NT2/D1 (cell line): ENCODE data around the gene ACTR2.
"Not testable (repeated sequence)": the region's sequence is repeated elsewhere in the genome, so short reads cannot be mapped to it uniquely, and the experiment has no call there.

Source experiments
- DNase-seq: peaks from one replicate; pipeline ENCODE4 v3.0.0-alpha.2; 2011; ENCODE audit warnings: low read depth, low spot score
- H3K27me3 ChIP-seq: 2 replicates; pipeline ENCODE4 v1.6.0; 2011; ENCODE audit warnings: mild to moderate bottlenecking; ENCODE audit not compliant: insufficient read length, insufficient read depth
- H3K36me3 ChIP-seq: 2 replicates; pipeline ENCODE4 v1.6.1; 2011; ENCODE audit warnings: mild to moderate bottlenecking, low read length, mixed read lengths; ENCODE audit not compliant: insufficient read depth, insufficient read length
- H3K4me1 ChIP-seq: 2 replicates; pipeline ENCODE4 v1.5.1; 2011; ENCODE audit not compliant: insufficient read depth, insufficient read length
- H3K4me3 ChIP-seq: 2 replicates; pipeline ENCODE4 v1.5.1; 2011; ENCODE audit warnings: low read depth; ENCODE audit not compliant: insufficient read length
- H3K9ac ChIP-seq: 2 replicates; pipeline ENCODE4 v1.6.0; 2011; ENCODE audit warnings: low read depth; ENCODE audit not compliant: insufficient read length
- H3K9me3 ChIP-seq: 2 replicates; pipeline ENCODE4 v1.5.1; 2011; ENCODE audit warnings: mild to moderate bottlenecking, low read length; ENCODE audit not compliant: insufficient read depth
- SUZ12 ChIP-seq: IDR thresholded peaks from 2 replicates; pipeline ENCODE4 v1.6.1; 2011; ENCODE audit not compliant: insufficient read length, insufficient read depth; ENCODE audit errors: extremely low read depth
- YY1 ChIP-seq: IDR thresholded peaks from 2 replicates; pipeline ENCODE4 v1.6.1; 2011; ENCODE audit not compliant: insufficient read length, insufficient read depth
- ZNF274 ChIP-seq: IDR thresholded peaks from 2 replicates; pipeline ENCODE4 v1.6.1; 2011; ENCODE audit warnings: mild to moderate bottlenecking, low read depth, low read length

The ACTR2 gene

GRCh38 chr2:65227456-65228262 lies at the start of gene ACTR2:
Gene ACTR2 (plus strand): TSS chr2:65227831. CDS start chr2:65227910, 79 bp downstream.
- peak within 1 kb of the TSS; percentile 94 for H3K4me3 ChIP-seq
- H3K4me1 ChIP-seq = no peaks in the 10 kb centered on the region
- peak within 1 kb of the TSS; percentile 93 for H3K9ac ChIP-seq
- DNase-seq = peak; percentile 94
- no peaks in the 10 kb centered on the region for H3K9me3 ChIP-seq
- H3K27me3 ChIP-seq = no peaks in the 10 kb centered on the region
- H3K36me3 ChIP-seq = peaks cover 18% of the 10 kb centered on the region
- peak; percentile 64 for TF ChIP-seq YY1
- no peak for TF ChIP-seq ZNF274

GRCh38 chr2:65182570-65182969 lies 45.1 kb upstream of the ACTR2 start:
- H3K4me1 ChIP-seq = peaks cover 6% of the 10 kb centered on the region
- no peak for DNase-seq
- TF ChIP-seq YY1 = no peak
- no peak for TF ChIP-seq ZNF274
- no peak for TF ChIP-seq SUZ12

GRCh38 chr2:65183406-65183805 lies 44.2 kb upstream of the ACTR2 start:
- H3K9me3 ChIP-seq, H3K4me1 ChIP-seq, H3K4me3 ChIP-seq, H3K36me3 ChIP-seq, DNase-seq, H3K9ac ChIP-seq, H3K27me3 ChIP-seq: not testable (repeated sequence)

More at GRCh38 chr2:65182570-65182969, 45.1 kb upstream of the ACTR2 start:
- Histone ChIP-seq H3K36me3 (no peaks in the 10 kb centered on the region), H3K4me3 (no peak overlapping the region), H3K27me3 (no peaks in the 10 kb centered on the region), H3K9me3 (no peaks in the 10 kb centered on the region), H3K9ac (no peak overlapping the region)

GRCh38 chr2:65185012-65185411 lies 42.6 kb upstream of the ACTR2 start:
- H3K4me1 ChIP-seq = peaks cover 6% of the 10 kb centered on the region
- no peak overlapping the region for H3K4me3 ChIP-seq
- H3K36me3 ChIP-seq = no peaks in the 10 kb centered on the region
- no peak for TF ChIP-seq SUZ12
- no peak for TF ChIP-seq YY1
- TF ChIP-seq ZNF274 = no peak
- no peak for DNase-seq
- no peaks in the 10 kb centered on the region for H3K9me3 ChIP-seq
- no peak overlapping the region for H3K9ac ChIP-seq
- H3K27me3 ChIP-seq = no peaks in the 10 kb centered on the region

- DNase-seq = no peak
- Histone ChIP-seq H3K27me3 (no peaks in the 10 kb centered on the region), H3K4me3 (no peak overlapping the region), H3K4me1 (peaks cover 6% of the 10 kb centered on the region), H3K36me3 (no peaks in the 10 kb centered on the region), H3K9ac (no peak overlapping the region), H3K9me3 (no peaks in the 10 kb centered on the region)
- TF ChIP-seq YY1 = no peak
- no peak for TF ChIP-seq SUZ12
- no peak for TF ChIP-seq ZNF274
Observed at GRCh38 chr2:65186093-65186868, 41.4 kb upstream of the ACTR2 start.

- H3K9ac ChIP-seq = no peak overlapping the region
- no peaks in the 10 kb centered on the region for H3K27me3 ChIP-seq
- peak; percentile 77 for DNase-seq
- H3K4me3 ChIP-seq = no peak overlapping the region
- TF ChIP-seq SUZ12 (no peak), ZNF274 (no peak), YY1 (no peak)
- H3K4me1 ChIP-seq = peaks cover 6% of the 10 kb centered on the region
- no peaks in the 10 kb centered on the region for H3K36me3 ChIP-seq
- no peaks in the 10 kb centered on the region for H3K9me3 ChIP-seq
Observed at GRCh38 chr2:65186872-65187851, 40.5 kb upstream of the ACTR2 start.

- no peak overlapping the region for H3K4me3 ChIP-seq
- TF ChIP-seq ZNF274 (no peak), YY1 (no peak), SUZ12 (no peak)
- no peaks in the 10 kb centered on the region for H3K9me3 ChIP-seq
- H3K36me3 ChIP-seq = no peaks in the 10 kb centered on the region
- no peaks in the 10 kb centered on the region for H3K4me1 ChIP-seq
- no peak overlapping the region for H3K9ac ChIP-seq
- no peak for DNase-seq
- H3K27me3 ChIP-seq = no peaks in the 10 kb centered on the region
Observed at GRCh38 chr2:65193446-65193845, 34.2 kb upstream of the ACTR2 start.
